Measurements from ENCODE around the gene PAX6.

Gene PAX6

DNA sequence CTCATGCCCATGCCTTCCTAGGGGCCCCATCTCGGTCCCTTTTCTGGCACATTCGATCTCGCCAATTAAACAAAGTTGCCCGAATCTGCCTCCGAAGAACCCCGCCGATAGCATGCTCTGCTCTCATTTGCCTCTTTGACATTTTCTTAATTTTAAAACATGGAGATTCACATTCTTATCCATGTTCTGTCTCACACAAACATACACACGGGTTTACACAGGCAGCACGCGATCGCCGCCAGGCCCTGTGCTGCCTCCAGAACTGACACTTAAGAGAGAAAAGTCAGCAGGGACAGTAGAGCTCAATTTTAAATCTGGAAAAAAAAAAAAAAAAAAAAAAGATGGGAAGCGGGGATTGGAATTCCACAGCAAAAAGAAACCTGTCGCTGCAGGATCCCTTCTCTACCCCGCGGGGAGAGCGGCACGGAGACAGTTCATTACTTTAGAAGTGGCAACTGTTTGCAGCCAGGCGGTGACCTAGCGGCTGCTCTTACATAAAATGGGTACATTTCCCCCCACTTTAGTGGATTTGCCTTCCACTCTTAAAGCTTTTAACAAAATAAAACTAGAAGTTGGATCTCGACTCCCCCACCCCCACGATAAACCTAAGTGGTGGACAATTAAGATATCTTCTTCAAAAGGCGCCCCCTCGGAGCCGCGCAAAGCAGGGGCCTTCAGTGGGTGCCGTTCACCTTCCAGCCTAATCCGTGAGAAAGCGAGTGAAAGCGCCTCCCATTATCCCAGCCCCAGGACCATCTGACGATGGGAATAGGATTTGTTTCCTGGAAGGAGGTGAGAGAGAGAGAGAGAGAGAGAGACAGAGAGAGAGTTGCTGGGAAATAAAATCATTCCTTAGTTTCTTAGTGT is 13.7 kb downstream of the PAX6 start:
- DNase-seq (ENCODE audit: low read depth), result no peak

DNA sequence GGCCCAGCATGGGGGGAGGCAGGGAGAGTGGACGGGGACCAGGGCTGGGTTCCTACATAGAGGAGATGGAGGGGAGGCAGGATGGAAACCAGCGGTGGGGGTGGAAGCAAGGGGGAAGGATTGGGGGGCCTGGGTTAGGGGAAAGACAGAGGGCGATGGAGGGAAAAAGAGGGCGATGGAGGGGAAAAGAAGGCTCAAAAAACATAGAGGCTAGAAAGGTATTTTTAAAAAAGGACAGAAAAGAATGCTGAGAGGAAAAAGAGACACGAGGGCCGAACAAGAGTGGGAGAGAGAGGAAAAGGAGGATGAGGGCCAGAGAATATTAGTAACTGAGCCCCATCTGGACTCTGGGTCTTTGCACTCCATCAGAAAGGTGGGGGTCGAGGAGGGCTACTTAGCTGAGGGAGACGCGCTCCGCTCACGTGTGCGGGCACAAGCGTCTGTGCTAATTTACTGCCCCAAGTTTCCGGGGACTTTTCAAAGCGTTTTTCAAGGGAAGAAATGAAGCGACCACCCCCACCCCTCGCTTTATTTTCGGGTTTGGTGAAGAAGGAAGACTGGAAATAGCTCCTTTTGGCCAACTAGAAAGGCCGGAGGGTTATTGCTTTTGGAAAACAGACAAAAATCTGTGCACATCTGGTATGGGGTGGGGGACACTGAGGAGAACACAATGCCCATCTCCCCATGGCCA is 14.5 kb downstream of the PAX6 start:
- no peak for DNase-seq (ENCODE audit: low read depth)

DNA sequence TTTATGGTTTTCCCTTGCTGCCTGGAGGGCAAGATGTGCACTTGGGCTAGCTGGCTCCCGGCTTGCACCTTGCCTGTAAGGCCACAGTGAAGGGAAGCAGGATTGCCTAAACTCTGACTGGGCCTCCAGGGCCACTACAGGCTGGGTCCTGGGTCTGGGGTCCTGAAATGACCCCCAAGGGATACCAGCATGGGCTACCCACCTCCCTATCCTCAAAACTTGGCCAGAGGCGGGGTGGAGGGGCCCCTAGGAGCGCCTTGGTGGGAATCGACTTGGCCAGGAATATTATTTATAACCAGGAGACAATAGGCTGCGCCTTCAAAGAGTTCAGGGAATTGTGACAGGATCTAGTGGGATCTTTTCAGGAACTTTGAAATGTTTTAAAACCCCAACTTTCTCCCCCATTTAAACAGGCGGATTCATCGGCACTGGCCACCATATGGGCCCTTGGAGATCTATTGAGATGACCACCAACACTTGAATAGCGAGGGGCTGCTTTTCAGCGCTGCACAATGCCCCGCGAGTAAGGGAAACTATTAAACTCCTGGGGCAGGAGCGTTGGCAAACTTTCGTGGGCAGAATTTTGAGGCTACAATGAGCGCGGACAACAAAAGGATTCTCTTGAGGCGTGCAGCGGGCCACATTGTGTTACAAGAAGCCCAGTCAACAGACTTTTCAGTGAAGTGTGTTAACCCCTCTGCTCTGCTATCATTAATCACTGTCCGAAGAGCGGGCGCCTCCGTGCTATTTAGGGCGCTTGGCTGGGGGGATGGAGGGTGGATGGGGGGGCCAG is 15.2 kb downstream of the PAX6 start:
- no peak for DNase-seq (ENCODE audit: low read depth)

DNA sequence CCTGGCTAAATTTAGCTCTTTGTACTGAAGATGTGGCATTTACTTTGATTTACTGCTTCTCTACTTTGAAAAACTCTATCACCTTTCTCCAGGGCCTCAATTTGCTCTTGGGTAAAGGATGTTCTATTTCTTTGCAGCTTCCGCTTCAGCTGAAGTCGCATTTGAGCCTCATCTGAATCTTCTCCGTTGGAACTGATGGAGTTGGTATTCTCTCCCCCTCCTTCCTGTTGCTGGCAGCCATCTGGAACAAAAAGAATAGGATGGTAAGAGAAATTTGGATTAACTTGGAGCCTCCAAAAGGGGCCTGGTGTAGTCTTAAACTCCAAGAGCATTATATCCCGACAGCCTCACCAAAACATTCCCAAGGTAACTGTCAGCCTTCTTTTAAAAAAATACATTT is 16.6 kb downstream of the PAX6 start:
- DNase-seq (ENCODE audit: low read depth), result no peak

DNA sequence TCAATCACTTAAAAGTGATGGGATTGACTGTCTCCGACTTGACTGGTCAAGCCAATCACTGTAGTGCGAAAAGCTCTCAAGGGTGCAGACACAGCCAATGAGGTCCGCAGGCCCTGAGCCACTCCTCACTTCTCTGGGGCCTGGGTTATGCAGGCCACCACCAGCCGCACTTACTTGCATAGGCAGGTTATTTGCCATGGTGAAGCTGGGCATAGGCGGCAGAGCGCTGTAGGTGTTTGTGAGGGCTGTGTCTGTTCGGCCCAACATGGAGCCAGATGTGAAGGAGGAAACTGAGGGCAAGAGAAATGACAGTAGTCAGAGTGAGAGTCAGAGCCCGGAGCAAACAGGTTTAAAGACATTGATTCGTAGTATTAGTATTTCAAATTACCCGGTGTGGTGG is 17.9 kb downstream of the PAX6 start:
- no peak for DNase-seq (ENCODE audit: low read depth)

DNA sequence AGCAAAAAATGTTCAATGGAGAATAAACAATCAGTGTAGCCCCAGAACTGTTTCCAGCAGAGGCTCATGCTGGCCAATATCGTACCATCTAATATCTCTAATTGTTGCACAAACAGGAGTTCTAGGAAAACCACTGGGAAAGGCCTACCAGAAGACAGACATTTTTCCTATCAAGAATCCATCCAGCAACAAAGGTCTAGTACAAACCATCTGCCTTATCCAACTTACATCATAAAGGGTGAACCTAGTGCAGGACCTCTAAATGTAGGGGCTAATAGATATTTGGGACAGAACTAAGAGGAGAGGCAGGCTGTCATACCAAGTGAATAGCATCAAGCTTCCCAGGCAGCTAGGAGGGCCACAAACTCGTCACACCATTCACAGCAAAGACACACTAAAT is 18.7 kb downstream of the PAX6 start:
- no peak for DNase-seq (ENCODE audit: low read depth)

DNA sequence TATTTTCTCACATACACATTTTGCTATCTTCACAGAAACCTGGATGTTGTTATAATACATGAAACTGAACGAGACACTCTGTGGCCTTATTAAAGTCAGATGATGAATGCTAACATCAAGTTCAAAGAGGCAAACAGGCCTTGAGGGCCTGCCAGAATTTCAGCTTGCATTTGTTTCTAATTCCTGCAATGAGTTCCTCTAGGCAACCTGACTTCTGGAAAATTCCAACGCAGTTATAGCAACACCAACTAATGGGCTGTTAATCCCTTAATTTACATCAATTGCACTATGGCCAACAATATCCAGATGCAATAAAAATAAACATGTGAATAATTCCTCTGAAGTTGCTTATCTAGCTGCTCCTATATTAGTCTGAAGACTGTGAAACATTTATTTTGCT is 19.1 kb downstream of the PAX6 start:
- DNase-seq (ENCODE audit: low read depth), result no peak

DNA sequence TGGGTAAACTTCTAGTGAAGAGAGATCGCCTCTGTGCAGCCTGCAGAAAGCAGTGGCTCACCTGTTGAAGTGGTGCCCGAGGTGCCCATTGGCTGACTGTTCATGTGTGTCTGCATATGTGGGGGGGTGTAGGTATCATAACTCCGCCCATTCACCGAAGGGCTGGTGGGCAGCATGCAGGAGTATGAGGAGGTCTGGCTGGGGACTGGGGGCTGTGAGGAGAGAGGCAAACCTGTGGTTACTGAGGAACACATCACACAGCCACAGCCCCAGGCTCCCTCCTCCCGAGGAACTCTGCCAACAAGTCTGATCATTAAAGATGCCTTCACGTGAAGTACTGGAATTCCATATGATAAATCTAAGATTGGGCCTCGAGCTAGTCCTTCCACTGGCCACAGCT is 20.5 kb downstream of the PAX6 start:
- DNase-seq (ENCODE audit: low read depth), result no peak

DNA sequence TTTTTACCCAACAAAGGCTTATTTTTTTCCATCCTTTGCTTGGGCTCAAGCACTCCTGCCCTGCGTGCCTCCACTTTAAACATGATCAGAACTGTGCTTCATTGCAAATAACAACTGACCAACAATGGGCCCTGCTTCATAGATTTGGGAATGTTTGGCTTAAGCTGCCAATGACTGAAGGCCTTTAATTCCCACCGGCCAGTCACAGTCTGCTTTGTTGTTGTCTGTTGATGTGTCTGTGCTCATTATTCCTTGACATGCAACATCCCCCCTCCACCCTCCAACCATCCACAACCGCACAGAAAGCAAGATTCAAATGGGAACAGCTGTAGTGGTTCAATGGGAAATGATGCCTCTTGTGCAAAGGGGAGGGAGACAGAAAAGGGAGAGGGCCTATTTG is 23.0 kb downstream of the PAX6 start:
- no peak for DNase-seq (ENCODE audit: low read depth)

DNA sequence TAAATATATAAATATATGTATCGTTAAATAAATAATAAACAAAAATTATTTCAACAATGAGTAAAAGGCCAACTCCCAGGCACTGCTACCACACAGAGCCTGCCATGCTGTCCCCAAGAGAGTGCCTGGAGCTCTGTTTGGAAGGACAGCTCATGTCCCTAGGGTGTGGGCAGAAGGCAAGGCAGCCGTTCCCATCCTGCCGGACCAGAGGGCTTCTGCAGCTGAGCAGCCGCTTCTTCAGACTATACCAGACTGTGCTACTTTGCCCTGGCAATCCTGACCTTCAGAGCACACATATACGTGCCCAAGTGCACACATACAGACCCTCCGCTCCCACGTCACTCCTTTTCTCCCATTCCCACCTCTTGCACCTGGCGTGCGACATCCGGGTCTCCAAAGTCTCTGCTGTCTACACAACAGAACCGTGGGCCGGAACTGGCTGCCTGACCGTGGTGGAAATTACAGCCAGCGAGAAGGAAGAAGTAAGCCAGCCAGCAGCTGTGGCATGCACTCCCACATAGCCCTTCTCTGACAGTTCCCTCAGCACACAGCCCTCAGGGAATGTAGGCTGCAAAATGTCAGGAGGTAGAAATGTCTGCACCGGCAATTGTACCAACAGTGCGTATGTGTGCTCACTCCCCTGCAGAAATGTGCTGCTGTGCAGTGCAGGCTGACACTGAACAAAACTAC is 24.0 kb downstream of the PAX6 start:
- no peak for DNase-seq (ENCODE audit: low read depth)

DNA sequence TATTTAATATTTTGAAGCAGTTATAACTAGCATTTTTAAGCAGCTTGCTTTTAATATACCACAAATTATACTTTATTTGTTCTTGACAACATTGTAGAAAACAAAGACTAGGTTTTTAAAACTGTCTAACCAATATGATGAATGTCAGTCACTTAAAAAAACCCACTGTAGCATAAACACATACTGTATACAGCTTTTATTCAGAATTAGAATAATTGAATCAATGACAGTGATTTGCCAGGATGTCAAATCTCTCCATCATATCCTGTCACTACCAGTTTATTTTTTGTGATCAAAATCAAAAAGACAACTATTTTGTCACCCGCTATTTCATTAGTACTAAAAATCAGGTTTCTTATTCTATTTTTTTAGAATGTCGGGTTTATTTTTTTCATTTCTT is 26.5 kb downstream of the PAX6 start:
- no peak for DNase-seq (ENCODE audit: low read depth)

DNA sequence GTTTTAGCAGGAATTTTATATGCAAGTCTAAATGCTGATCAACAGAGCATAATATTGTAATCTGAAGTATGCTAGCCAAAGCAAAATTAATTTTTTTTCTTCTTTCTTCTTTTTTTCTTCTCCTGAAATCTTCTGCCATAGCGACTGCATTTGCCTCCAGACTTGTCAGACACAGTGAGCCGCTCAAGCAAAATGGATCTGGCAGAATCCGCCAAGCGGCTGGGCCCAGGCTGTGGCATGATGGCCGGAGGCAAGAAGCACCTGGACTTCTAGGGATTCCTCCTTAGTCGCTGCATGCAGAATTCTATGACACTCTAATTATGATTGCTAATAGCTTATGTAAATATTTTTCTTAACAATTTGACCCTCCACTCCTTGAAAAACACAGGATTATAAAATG is 27.9 kb downstream of the PAX6 start:
- no peak for DNase-seq (ENCODE audit: low read depth)

DNA sequence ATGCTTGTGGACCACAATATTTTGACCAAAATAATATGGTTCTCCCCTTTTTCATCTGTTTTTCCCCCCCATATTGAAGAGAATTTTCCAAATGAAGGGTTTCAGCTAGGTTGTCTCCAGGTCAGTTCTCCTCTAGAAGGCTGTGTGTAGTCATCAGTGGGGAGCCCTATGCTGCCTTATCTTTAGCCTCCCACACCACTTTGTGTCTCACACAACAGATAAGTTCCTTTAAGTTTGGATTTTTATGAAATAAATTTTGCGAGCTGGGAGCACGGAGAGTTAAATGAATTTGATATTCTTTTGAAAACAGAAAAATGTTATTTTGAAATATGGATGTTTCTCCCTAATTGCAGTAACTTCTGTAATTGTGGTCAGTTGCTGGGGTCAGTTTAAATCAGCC is 28.9 kb downstream of the PAX6 start:
- DNase-seq (ENCODE audit: low read depth), result no peak

DNA sequence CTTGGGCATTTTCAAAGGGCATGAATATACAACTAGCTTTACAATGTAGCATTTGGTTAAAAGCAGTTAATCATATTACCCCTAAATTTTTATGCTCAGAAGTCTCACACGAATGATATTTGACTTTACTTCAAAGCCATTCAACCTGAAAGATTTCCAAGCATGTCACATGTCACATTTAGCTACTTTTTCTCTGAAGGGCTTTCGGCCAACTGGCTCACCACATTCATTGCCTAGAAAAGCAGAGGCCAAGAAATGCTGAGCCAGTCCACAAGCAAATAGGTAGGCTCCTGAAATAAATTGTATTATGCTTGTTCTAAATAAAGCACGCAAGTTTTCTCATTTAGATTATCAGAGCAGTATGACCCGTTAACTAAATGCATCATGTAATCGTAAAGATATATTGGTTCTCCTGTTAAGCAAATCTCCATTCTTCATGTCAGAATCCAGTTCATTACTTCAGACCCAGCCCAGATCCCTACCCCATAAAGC is 30.6 kb downstream of the PAX6 start:
- DNase-seq (ENCODE audit: low read depth), result no peak

DNA sequence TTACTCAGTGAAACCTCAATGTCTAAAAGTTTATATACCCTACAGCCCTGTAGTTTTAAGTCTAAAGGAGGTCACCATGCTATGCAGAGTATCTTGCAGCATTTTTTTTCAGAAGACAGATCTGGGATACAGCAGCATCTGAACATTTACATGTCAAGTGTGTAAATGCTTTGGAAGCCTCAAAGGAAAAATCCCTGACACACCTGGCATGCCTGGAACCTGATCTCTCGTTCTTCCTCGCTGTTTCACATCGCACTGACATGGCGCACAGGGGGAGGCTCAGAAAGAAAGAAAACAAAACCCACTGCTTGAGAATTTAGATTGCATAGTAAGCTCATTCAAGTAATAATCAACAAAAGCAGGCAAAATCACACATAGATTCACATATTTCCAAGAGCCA is 31.0 kb downstream of the PAX6 start:
- DNase-seq (ENCODE audit: low read depth), result no peak

DNA sequence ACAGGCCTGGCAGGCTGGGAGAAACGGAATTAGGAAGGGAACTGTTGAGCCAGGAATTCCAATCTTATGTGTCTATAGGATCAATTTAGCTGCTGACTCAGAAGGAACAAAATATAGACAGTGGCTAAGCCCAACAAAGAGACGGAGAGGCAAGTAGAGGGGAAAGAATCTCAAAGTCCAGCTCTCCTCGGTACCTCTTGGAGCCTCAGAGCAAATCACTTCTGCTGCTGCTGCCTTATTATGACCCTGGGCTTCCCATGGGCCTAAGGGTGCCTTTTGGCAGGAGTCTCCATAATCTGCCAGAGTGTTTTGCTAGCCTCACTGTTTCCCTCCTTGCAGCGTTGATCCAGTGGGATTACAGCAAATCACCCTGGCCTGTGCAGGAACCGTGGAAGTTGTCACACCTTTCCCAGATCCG is 31.7 kb downstream of the PAX6 start:
- DNase-seq (ENCODE audit: low read depth), result no peak

DNA sequence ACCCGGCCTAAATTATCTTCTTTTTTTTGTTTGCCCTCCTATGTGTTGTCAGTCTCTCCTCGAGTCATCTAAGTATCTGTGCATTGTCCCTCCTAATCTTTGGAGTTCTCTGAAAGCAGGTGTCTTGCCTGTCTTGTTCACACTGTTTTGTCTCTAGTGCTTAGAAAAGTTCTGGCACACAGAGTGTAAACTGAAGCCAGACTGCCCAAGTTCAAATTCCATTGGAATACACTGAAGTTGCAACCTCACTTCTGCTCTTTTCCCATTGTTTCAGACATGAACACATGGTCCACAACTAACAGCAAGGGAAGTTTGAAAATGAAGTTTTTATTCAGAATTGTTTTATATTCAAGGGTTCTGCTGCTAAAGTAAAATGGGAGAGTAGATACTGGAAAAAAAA is 38.7 kb downstream of the PAX6 start:
- DNase-seq (ENCODE audit: low read depth), result no peak

DNA sequence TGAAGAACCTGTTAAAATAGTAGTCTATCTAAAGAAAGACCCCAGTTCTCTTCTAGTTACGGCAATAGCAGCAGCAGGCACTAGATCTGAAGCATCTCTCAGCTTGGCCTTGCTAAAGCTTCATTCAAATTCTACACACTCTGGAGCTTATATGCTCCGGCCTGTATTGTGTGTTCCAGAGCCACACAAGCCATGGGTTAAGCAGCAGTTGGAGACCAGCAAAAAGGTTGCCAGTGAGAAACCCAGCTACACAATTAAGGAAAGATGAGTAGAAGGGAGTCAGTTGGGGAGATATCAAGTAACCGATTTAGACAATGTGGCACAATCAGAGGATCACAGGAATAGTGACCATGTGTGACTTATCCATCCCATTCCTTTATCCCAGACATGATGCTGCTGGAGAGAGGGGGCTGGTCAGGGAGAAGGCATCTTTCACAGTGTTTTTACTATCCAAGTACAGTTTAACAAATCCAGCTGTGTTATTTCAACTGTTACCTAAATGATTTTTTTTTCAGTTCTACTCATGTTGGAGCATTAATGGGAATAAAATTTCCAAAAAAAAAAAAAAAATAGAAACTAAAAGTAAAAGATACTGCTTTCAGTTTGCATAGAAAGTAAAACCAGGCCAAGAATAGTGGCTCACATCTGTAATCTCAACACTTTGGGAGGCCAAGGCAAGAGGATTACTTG is 41.0 kb downstream of the PAX6 start:
- no peak for DNase-seq (ENCODE audit: low read depth)

DNA sequence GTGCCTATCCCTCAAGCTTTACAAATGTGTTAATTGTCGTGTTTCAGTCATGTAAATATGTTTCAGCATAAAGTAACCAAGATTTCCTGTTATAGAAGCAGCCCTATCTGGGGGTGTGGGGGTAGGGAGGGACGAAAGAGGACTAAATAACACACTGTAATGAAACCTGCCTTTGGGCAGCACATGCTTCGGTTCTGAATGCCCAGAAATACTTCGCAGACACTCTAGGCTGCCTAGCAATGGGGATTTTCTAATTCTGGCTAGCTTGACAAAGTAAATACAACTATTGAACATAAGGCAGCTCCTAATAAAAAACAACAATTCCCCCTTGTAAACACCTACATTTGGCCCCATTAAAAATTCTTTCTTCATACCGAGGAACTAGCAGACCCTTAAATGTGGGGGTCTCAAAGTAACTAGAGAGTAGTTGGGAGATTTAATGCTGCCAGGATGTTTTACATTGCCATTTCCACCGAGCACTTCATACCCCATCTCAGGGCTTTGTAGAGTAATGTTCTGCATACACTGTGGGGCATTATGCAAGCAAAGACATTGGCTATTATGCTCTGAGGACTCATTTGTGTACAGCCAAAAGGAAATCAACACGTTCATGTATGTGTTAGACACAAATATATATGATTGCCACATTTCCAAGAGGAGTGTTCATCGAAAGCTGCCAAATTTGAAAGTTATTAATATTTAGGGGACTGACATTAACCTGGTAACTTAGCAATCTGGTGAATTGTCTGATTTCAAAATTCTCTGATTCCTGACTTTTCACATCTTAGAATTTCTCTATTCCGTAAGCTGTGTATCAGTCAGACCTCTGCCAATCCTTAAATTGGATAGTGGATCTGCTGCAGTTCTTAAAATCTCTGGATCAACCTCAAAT is 42.1 kb downstream of the PAX6 start:
- no peak for DNase-seq (ENCODE audit: low read depth)

DNA sequence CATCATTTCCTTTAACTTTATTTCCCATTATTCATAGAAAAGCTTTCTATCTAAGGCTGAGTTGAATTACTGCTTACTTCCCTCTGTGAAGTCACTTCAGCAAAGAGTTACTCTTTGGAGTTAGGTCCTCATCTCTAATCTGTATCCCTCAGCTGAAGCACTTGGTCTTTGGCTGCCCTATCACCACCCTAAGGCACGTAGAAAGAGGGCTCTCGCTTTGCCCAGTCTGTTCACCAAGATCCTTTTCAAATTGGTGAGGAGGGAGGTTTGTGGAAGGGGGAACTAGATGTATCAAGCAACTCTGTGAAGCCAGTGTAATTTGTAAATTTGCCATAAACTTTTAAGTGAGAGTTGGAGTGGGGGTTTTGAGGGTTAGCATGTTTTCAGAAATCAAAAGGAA is 43.4 kb downstream of the PAX6 start:
- DNase-seq (ENCODE audit: low read depth), result no peak

DNA sequence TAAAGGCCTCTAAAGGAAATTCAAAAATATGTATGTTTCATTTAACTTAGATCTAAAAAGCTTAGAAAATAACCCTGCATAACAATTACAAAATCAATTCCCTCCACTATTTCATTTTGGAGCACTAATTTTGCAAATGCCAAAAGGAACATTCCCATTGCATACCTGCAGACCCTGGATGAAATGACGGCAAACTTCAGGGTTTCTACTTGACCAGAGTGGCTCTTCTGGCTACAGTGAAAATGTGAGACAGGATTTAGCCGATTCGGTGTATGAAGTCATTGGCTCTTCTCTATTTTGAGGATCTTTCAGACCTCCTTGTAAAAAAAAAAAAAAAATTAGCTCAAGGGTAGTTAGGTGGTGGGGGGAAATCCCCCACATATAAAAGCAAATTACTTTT is 44.1 kb downstream of the PAX6 start:
- no peak for DNase-seq (ENCODE audit: low read depth)

All from activated T-cell treated with anti-CD3 and anti-CD28 coated beads for 1 hour (primary cell).